Measurements from ENCODE around the gene SHOX.

SHOX gene

DNA sequence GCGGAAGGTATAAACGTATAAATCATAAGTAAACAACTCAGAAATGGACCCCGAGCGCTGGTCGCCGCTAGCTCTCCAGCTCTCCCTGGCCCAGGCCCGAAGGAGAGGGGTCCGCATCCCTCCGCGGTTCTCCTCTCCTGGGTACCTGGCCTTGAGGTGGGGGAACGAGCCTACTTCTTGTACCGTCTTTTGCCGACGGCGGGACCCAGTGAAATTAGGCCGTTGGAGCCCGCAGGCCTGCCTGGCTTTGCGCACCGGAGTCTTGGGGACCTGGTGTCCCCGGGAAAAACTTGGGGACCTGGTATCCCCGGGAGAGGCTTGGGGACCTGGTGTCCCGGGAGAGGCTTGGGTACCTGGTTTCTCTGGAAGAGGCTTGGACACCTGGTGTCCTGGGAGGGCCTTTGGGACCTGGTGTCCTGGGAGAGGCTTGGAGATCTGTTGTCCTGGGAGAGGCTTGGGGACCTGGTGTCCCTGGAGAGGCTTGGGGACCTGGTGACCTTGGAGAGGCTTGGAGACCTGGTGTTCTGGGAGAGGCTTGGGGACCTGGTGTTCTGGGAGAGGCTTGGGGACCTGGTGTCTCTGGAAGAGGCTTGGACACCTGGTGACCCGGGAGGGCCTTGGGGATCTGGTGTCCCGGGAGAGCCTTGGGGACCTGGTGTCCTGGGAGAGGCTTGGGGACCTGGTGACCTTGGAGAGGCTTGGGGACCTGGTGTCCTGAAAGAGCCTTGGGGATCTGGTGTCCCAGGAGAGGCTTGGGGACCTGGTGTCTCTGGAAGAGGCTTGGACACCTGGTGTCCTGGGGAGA lies 12.0 kb downstream of the SHOX start:
- H3K4me3 ChIP-seq (replicated peaks; ENCODE audit: low read depth, low read length) = no peak overlapping the region
- no peak for DNase-seq (ENCODE audit: low read depth)
- TF ChIP-seq, protein P1, sequence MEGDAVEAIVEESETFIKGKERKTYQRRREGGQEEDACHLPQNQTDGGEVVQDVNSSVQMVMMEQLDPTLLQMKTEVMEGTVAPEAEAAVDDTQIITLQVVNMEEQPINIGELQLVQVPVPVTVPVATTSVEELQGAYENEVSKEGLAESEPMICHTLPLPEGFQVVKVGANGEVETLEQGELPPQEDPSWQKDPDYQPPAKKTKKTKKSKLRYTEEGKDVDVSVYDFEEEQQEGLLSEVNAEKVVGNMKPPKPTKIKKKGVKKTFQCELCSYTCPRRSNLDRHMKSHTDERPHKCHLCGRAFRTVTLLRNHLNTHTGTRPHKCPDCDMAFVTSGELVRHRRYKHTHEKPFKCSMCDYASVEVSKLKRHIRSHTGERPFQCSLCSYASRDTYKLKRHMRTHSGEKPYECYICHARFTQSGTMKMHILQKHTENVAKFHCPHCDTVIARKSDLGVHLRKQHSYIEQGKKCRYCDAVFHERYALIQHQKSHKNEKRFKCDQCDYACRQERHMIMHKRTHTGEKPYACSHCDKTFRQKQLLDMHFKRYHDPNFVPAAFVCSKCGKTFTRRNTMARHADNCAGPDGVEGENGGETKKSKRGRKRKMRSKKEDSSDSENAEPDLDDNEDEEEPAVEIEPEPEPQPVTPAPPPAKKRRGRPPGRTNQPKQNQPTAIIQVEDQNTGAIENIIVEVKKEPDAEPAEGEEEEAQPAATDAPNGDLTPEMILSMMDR (IDR thresholded peaks at IDR 0.05; ENCODE audit: low read length, missing control alignments) = no peak

DNA sequence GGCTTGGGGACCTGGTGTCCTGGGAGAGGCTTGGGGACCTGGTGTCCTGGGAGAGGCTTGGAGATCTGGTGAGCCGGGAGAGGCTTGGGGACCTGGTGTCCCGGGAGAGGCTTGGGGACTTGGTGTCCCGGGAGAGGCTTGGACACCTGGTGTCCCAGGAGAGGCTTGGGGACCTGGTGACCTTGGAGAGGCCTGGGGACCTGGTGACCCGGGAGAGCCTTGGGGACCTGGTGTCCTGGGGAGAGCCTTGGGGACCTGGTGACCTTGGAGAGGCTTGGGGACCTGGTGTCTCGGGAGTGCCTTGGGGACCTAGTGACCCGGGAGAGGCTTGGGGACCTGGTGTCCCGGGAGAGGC lies 12.6 kb downstream of the SHOX start:
- DNase-seq (ENCODE audit: low read depth) = no peak
- TF ChIP-seq, protein P1 (IDR thresholded peaks at IDR 0.05; ENCODE audit: low read length, missing control alignments) = no peak
- H3K4me3 ChIP-seq (replicated peaks; ENCODE audit: low read depth, low read length) = no peak overlapping the region

DNA sequence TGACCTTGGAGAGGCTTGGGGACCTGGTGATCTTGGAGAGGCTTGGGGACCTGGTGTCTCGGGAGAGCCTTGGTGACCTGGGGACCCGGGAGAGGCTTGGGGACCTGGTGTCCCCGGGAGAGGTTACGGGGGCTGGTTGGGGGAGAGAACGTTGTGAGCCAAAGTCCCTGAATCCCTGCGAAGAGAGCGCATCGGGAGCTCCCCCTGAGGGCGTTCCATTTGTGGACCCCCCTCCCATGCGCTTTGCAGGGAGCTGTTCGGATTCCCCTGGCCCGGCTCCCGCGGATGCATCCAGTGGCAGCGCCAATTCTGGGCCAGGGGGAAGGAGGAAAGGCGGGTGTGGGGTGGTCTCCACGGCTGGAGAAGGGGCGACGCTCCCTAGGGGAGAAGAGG lies 13.3 kb downstream of the SHOX start:
- H3K4me3 ChIP-seq (replicated peaks; ENCODE audit: low read depth, low read length) = no peak overlapping the region
- TF ChIP-seq, protein P1 (IDR thresholded peaks at IDR 0.05; ENCODE audit: low read length, missing control alignments) = no peak
- no peak for DNase-seq (ENCODE audit: low read depth)

DNA sequence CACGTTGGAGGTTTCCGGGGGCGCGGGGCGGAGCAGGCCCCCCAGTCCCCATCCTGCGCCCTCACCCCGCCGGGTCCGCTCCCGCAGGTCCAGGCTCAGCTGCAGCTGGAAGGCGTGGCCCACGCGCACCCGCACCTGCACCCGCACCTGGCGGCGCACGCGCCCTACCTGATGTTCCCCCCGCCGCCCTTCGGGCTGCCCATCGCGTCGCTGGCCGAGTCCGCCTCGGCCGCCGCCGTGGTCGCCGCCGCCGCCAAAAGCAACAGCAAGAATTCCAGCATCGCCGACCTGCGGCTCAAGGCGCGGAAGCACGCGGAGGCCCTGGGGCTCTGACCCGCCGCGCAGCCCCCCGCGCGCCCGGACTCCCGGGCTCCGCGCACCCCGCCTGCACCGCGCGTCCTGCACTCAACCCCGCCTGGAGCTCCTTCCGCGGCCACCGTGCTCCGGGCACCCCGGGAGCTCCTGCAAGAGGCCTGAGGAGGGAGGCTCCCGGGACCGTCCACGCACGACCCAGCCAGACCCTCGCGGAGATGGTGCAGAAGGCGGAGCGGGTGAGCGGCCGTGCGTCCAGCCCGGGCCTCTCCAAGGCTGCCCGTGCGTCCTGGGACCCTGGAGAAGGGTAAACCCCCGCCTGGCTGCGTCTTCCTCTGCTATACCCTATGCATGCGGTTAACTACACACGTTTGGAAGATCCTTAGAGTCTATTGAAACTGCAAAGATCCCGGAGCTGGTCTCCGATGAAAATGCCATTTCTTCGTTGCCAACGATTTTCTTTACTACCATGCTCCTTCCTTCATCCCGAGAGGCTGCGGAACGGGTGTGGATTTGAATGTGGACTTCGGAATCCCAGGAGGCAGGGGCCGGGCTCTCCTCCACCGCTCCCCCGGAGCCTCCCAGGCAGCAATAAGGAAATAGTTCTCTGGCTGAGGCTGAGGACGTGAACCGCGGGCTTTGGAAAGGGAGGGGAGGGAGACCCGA lies 14.0 kb downstream of the SHOX start:
- TF ChIP-seq, protein P1 (IDR thresholded peaks at IDR 0.05; ENCODE audit: low read length, missing control alignments) = no peak
- DNase-seq (ENCODE audit: low read depth) = no peak
- no peak overlapping the region for H3K4me3 ChIP-seq (replicated peaks; ENCODE audit: low read depth, low read length)

DNA sequence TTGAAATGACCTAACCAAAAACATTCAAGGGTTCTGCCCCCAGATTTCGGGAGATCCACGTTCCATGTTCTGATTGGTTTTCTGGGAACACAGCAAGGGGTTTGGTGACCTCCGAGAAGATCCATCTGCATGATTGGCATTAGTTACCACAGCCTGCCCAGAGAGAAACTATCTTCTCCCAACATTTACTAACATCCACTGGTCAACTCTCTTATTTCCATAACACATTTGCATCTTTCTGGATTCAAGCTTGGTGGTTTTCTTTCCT lies 15.6 kb downstream of the SHOX start:
- DNase-seq (ENCODE audit: low read depth) = no peak
- no peak overlapping the region for H3K4me3 ChIP-seq (replicated peaks; ENCODE audit: low read depth, low read length)
- TF ChIP-seq, protein P1 (IDR thresholded peaks at IDR 0.05; ENCODE audit: low read length, missing control alignments) = no peak

DNA sequence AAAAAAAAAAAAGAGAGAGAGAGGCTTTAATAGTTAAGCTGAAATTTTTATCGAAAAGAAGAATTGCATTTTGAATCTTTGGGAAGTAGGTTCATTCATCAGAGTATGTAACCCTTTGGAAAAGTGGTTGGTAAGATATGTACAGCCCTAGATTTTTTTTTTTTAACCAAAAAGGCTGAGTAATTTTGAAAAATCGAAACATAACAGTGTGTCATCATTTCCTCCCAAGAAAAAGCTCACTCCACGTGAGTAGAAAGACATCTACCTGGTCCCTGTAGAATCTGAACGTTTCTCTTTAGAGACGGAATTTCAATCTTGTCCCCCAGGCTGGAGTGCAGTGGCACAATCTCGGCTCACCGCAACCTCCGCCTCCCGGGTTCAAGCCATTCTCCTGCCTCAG lies 16.2 kb downstream of the SHOX start:
- TF ChIP-seq, protein P1 (IDR thresholded peaks at IDR 0.05; ENCODE audit: low read length, missing control alignments) = no peak
- DNase-seq (ENCODE audit: low read depth) = no peak

More for the DNA sequence above, 16.2 kb downstream of the SHOX start:
- H3K4me3 ChIP-seq (replicated peaks; ENCODE audit: low read depth, low read length) = no peak overlapping the region

Data from fibroblast of pulmonary artery (primary cell).